GM23248 (cell line): ENCODE results near the gene C16orf86. TPM values are rescaled to one million over a fixed set of nuclear protein-coding genes. Genes with fewer than 3 reads are reported as not detected.

ENCODE experiments used
- DNase-seq: peaks from one replicate; pipeline ENCODE4 v3.0.0-alpha.2; 2015
- H2AFZ ChIP-seq: fragments of 200-600 bp; sonication (generic); 2 replicates; pipeline ENCODE4 v1.6.1; 2016; ENCODE audit warnings: antibody characterized with exemption
- H3F3A ChIP-seq: fragments of 200-600 bp; sonication (generic); 2 replicates; pipeline ENCODE4 v1.6.1; 2016; ENCODE audit warnings: mild to moderate bottlenecking, antibody characterized with exemption, mixed run types; ENCODE audit not compliant: insufficient read depth
- H3K27ac ChIP-seq: fragments of 200-600 bp; sonication (generic); 2 replicates; pipeline ENCODE4 v1.5.1; 2016; ENCODE audit warnings: mild to moderate bottlenecking
- H3K27me3 ChIP-seq: fragments of 200-600 bp; sonication (generic); replicated peaks from 2 replicates; pipeline ENCODE4 v1.6.1; 2016; ENCODE audit warnings: mild to moderate bottlenecking; ENCODE audit not compliant: insufficient read depth
- H3K36me3 ChIP-seq: fragments of 200-600 bp; sonication (generic); 2 replicates; pipeline ENCODE4 v1.6.1; 2016; ENCODE audit warnings: low read depth, mild to moderate bottlenecking
- H3K4me1 ChIP-seq: fragments of 200-600 bp; sonication (generic); 2 replicates; pipeline ENCODE4 v1.6.1; 2016; ENCODE audit warnings: mild to moderate bottlenecking; ENCODE audit not compliant: insufficient read depth
- H3K4me2 ChIP-seq: fragments of 200-600 bp; sonication (generic); one replicate; pipeline ENCODE4 v1.6.1; 2016; ENCODE audit warnings: mild to moderate bottlenecking; ENCODE audit not compliant: unreplicated experiment
- H3K4me3 ChIP-seq: fragments of 200-600 bp; sonication (generic); 2 replicates; pipeline ENCODE4 v1.5.1; 2016; ENCODE audit warnings: mild to moderate bottlenecking
- H3K79me2 ChIP-seq: fragments of 200-600 bp; sonication (generic); 2 replicates; pipeline ENCODE4 v1.6.1; 2016; ENCODE audit warnings: mild to moderate bottlenecking; ENCODE audit not compliant: insufficient read depth
- H3K9ac ChIP-seq: fragments of 200-600 bp; sonication (generic); 2 replicates; pipeline ENCODE4 v1.6.1; 2016; ENCODE audit warnings: mild to moderate bottlenecking
- H3K9me2 ChIP-seq: fragments of 200-600 bp; sonication (generic); 2 replicates; pipeline ENCODE4 v1.6.1; 2016; ENCODE audit warnings: mixed run types, mild to moderate bottlenecking, moderate library complexity; ENCODE audit not compliant: insufficient read depth
- H3K9me3 ChIP-seq: fragments of 200-600 bp; sonication (generic); one replicate; pipeline ENCODE4 v1.6.1; 2017; ENCODE audit warnings: low read depth
- H4K20me1 ChIP-seq: fragments of 200-600 bp; sonication (generic); 2 replicates; pipeline ENCODE4 v1.6.0; 2016; ENCODE audit not compliant: insufficient read depth
- EZH2 ChIP-seq: fragments of 200-600 bp; sonication (generic); IDR thresholded peaks from 2 replicates; pipeline ENCODE4 v1.6.1; 2018; ENCODE audit warnings: antibody characterized with exemption, mild to moderate bottlenecking; ENCODE audit not compliant: insufficient read depth, poor library complexity, severe bottlenecking
- EZH2phosphoT487 ChIP-seq: fragments of 200-600 bp; sonication (generic); IDR thresholded peaks from 2 replicates; pipeline ENCODE4 v1.6.1; 2018; ENCODE audit warnings: antibody characterized with exemption, moderate library complexity, mild to moderate bottlenecking, low read depth; ENCODE audit not compliant: insufficient read depth
- WGBS, 2 experiments: methylation state at CpG; one replicate each; pipeline ENCODE4 v1.1.6; 2015 to 2017; ENCODE audit warnings: low lambda C conversion rate in 2 of 2, low coverage in 1 of 2; ENCODE audit errors: missing lambda C conversion rate in 2 of 2; 5-methylcytosine and 5-hydroxymethylcytosine counted together
- in situ Hi-C: fragments of 300-500 bp; cut with MboI; formaldehyde crosslinking; loops from 2 replicates; pipeline ENCODE4 v1.15.0; 2020
- polyA plus RNA-seq: library from polyadenylated mRNA; unstranded; fragments of >200 nt; fragmentation: Nextera tagmentation; extraction: Ambion mirVana; gene quantifications from 2 replicates; pipeline ENCODE4 v1.2.1, GENCODE V29; 2016
- total RNA-seq: library from RNA; depleted of rRNA; stranded (reverse); fragments of >200 nt; shearing (Covaris generic); gene quantifications from 2 replicates; pipeline ENCODE4 v1.2.3, GENCODE V29; 2014

Gene C16orf86
- total and polyA plus RNA-seq, 2 experiments from 2014 or later, result 3.4 to 6.6 TPM

DNA sequence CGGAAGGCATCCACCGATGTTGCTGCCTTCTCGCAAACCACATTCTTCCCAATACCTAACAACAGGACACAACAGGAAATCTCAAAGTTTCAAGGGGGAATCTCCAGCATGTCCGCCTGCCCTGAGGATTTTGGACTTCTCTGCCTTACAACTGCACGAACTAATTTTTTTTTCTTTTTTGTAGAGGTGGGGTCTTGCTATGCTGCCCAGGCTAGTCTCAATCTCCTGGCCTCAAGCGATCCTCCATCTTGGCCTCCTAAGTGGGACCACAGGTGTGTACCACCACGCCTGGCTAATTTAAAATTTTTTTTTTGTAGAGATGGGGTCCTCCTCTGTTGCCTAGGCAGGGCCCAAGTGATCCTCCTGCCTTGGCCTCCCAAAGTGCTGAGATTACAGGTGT, 9.4 kb downstream of the C16orf86 start:
- in situ Hi-C loops, result loop anchor here (10.0 kb wide), 1 partner anchor 129 kb away; the partner anchor contains the start of genes RANBP10 and TSNAXIP1
- H3K36me3 ChIP-seq, result no peaks in the 10 kb centered on the region
- no peak overlapping the region for H3K9ac ChIP-seq
- H3K9me3 ChIP-seq, result no peaks in the 10 kb centered on the region
- H3K27ac ChIP-seq, result no peak overlapping the region
- no peak overlapping the region for H3K4me2 ChIP-seq
- H4K20me1 ChIP-seq, result no peaks in the 10 kb centered on the region
- H3K4me3 ChIP-seq, result no peak overlapping the region
- no peak for DNase-seq
- WGBS, 2 experiments, result 97 to 98% methylated on average over 7 of the region's 7 CpGs
- H3K4me1 ChIP-seq, result no peaks in the 10 kb centered on the region
- no peaks in the 10 kb centered on the region for H3K79me2 ChIP-seq
- no peaks in the 10 kb centered on the region for H3K27me3 ChIP-seq
- no peak overlapping the region for H2AFZ ChIP-seq
- TF ChIP-seq EZH2phosphoT487 (no peak), EZH2 (no peak)
- H3K9me2 ChIP-seq, result no peaks in the 10 kb centered on the region
- no peaks in the 10 kb centered on the region for H3F3A ChIP-seq

DNA sequence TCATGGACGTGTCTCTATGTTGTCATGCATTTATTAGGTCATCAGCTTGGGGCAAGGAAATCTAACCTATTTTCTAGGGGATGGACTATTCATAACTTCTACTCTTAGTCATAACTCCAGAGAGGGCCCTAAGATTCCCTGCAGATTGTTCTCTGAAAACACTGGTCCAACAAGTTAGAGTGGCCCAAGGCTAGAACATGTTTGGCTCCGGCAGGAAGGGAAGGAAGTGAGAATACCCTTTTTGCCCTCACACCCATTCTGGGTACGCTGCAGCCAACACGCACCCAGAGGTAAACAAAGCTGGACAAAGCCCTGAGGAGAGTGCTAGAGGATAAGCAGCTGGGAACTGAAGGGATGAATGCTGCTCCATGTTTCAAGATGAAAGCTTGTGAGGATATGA, 9.9 kb downstream of the C16orf86 start:
- no peak overlapping the region for H3K27ac ChIP-seq
- no peaks in the 10 kb centered on the region for H3K27me3 ChIP-seq
- H3K79me2 ChIP-seq, result no peaks in the 10 kb centered on the region
- H3F3A ChIP-seq, result no peaks in the 10 kb centered on the region
- H3K9ac ChIP-seq, result no peak overlapping the region
- no peaks in the 10 kb centered on the region for H3K36me3 ChIP-seq
- no peak overlapping the region for H3K4me2 ChIP-seq
- no peaks in the 10 kb centered on the region for H3K4me1 ChIP-seq
- H4K20me1 ChIP-seq, result no peaks in the 10 kb centered on the region
- WGBS, 2 experiments, result 92 to 98% methylated on average over 4 of the region's 4 CpGs
- H3K9me2 ChIP-seq, result no peaks in the 10 kb centered on the region
- in situ Hi-C loops, result loop anchor here (10.0 kb wide), 1 partner anchor 128 kb away; the partner anchor contains the start of genes RANBP10 and TSNAXIP1
- H3K4me3 ChIP-seq, result no peak overlapping the region
- no peak for DNase-seq
- no peaks in the 10 kb centered on the region for H3K9me3 ChIP-seq
- no peak for TF ChIP-seq EZH2phosphoT487
- H2AFZ ChIP-seq, result no peak overlapping the region

- no peak overlapping the region for H3K4me2 ChIP-seq
- TF ChIP-seq EZH2, result no peak
- no peak for TF ChIP-seq EZH2phosphoT487
- H3F3A ChIP-seq, result no peaks in the 10 kb centered on the region
- no peaks in the 10 kb centered on the region for H3K27me3 ChIP-seq
- H3K4me3 ChIP-seq, result no peak overlapping the region
- H4K20me1 ChIP-seq, result no peaks in the 10 kb centered on the region
- no peak for DNase-seq
- H3K36me3 ChIP-seq, result no peaks in the 10 kb centered on the region
- no peaks in the 10 kb centered on the region for H3K9me3 ChIP-seq
- 75 to 79% methylated on average over 8 of the region's 8 CpGs for WGBS, 2 experiments
- H3K4me1 ChIP-seq, result no peaks in the 10 kb centered on the region
- H3K9me2 ChIP-seq, result no peaks in the 10 kb centered on the region
- in situ Hi-C loops, result loop anchor here (10.0 kb wide), 1 partner anchor 128 kb away; the partner anchor contains the start of genes RANBP10 and TSNAXIP1
- H3K79me2 ChIP-seq, result no peaks in the 10 kb centered on the region
- no peak overlapping the region for H2AFZ ChIP-seq
- no peak overlapping the region for H3K27ac ChIP-seq
- no peak overlapping the region for H3K9ac ChIP-seq
Observed at GRCh38 chr16:67676939-67677338, 10.3 kb downstream of the C16orf86 start.

GRCh38 chr16:67677712-67678111, 11.1 kb downstream of the C16orf86 start:
- Histone ChIP-seq H3K4me3 (no peak overlapping the region), H3K4me1 (no peaks in the 10 kb centered on the region), H3K36me3 (no peaks in the 10 kb centered on the region), H3K9ac (no peak overlapping the region), H3K4me2 (no peak overlapping the region), H3K79me2 (no peaks in the 10 kb centered on the region), H2AFZ (no peak overlapping the region), H3K9me3 (no peaks in the 10 kb centered on the region), H3K27me3 (no peaks in the 10 kb centered on the region), H3K9me2 (no peaks in the 10 kb centered on the region), H4K20me1 (no peaks in the 10 kb centered on the region), H3F3A (no peaks in the 10 kb centered on the region), H3K27ac (no peak overlapping the region)
- in situ Hi-C loops, result loop anchor here (10.0 kb wide), 1 partner anchor 127 kb away; the partner anchor contains the start of genes RANBP10 and TSNAXIP1
- TF ChIP-seq EZH2 (no peak), EZH2phosphoT487 (no peak)
- 92 to 100% methylated on average over 1 of the region's 1 CpG for whole genome bisulfite sequencing, 2 experiments
- no peak for DNase-seq
